ENCODE measurements around the gene FRMD4A.

DNA sequence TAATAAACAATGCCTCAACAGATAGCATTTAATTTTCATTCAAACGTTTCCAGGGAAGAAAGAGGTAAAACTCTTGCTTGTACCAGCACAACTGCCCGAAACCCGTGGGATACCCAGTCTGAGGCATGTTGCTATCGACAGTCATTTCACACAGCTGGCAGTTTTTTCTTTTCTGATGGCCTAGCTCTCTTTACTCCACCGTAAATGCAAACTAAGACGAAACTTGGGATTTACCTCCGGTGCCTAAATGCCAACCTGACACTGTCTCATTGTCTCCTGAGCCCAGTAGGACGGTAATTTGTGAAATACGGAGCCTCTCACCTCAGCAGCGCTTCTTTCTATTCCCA lies 600.4 kb downstream of the FRMD4A start:
- TF ChIP-seq, protein P1, sequence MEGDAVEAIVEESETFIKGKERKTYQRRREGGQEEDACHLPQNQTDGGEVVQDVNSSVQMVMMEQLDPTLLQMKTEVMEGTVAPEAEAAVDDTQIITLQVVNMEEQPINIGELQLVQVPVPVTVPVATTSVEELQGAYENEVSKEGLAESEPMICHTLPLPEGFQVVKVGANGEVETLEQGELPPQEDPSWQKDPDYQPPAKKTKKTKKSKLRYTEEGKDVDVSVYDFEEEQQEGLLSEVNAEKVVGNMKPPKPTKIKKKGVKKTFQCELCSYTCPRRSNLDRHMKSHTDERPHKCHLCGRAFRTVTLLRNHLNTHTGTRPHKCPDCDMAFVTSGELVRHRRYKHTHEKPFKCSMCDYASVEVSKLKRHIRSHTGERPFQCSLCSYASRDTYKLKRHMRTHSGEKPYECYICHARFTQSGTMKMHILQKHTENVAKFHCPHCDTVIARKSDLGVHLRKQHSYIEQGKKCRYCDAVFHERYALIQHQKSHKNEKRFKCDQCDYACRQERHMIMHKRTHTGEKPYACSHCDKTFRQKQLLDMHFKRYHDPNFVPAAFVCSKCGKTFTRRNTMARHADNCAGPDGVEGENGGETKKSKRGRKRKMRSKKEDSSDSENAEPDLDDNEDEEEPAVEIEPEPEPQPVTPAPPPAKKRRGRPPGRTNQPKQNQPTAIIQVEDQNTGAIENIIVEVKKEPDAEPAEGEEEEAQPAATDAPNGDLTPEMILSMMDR (IDR thresholded peaks at IDR 0.05; ENCODE audit: insufficient read depth, low read length): no peak
- no peak for TF ChIP-seq SPI1 (IDR thresholded peaks at IDR 0.05; ENCODE audit: borderline replicate concordance, low read depth)

Measured in HL-60 (cell line).